Effector memory CD4-positive, alpha-beta T cell (primary cell): ENCODE data around the gene MBTPS1.

Experiments used
- DNase-seq, 3 donors: peaks; one replicate each; pipeline ENCODE4 v3.0.0-alpha.2; 2020
- H3K27ac ChIP-seq: 2 replicates; pipeline ENCODE4 v1.7.0; 2013; ENCODE audit warnings: mild to moderate bottlenecking, low read length, moderate library complexity; ENCODE audit not compliant: insufficient read depth, poor library complexity, severe bottlenecking
- H3K27me3 ChIP-seq: replicated peaks from 2 replicates; pipeline ENCODE4 v1.7.0; 2013; ENCODE audit warnings: mild to moderate bottlenecking, low read length; ENCODE audit not compliant: insufficient read depth, control insufficient read depth, poor library complexity, severe bottlenecking
- H3K36me3 ChIP-seq: 2 replicates; pipeline ENCODE4 v1.7.0; 2013; ENCODE audit warnings: mild to moderate bottlenecking, low read length, moderate library complexity; ENCODE audit not compliant: control insufficient read depth, insufficient read depth
- H3K4me1 ChIP-seq: 2 replicates; pipeline ENCODE4 v1.7.0; 2013; ENCODE audit warnings: low read length, mild to moderate bottlenecking; ENCODE audit not compliant: control insufficient read depth, insufficient read depth, poor library complexity, severe bottlenecking
- H3K4me3 ChIP-seq: 2 replicates; pipeline ENCODE4 v1.7.0; 2013; ENCODE audit warnings: low read length, low read depth, mild to moderate bottlenecking; ENCODE audit not compliant: insufficient read depth, poor library complexity, severe bottlenecking
- H3K9me3 ChIP-seq: 2 replicates; pipeline ENCODE4 v1.7.0; 2013; ENCODE audit warnings: mild to moderate bottlenecking, low read length, moderate library complexity; ENCODE audit not compliant: control insufficient read depth

The MBTPS1 gene

GRCh38 chr16:84033251-84034195, 83.2 kb downstream of the MBTPS1 start:
- H3K27ac ChIP-seq = no peak overlapping the region
- H3K27me3 ChIP-seq = no peaks in the 10 kb centered on the region
- H3K4me3 ChIP-seq = no peak overlapping the region
- H3K9me3 ChIP-seq = no peaks in the 10 kb centered on the region
- DNase-seq = no peak
- H3K36me3 ChIP-seq = no peaks in the 10 kb centered on the region
- no peaks in the 10 kb centered on the region for H3K4me1 ChIP-seq

GRCh38 chr16:84032458-84033178, 84.1 kb downstream of the MBTPS1 start:
- Histone ChIP-seq H3K27me3 (no peaks in the 10 kb centered on the region), H3K4me3 (no peak overlapping the region), H3K9me3 (no peaks in the 10 kb centered on the region), H3K4me1 (no peaks in the 10 kb centered on the region), H3K36me3 (no peaks in the 10 kb centered on the region), H3K27ac (no peak overlapping the region)
- DNase-seq = no peak

GRCh38 chr16:84031556-84031955, 85.2 kb downstream of the MBTPS1 start:
- no peak overlapping the region for H3K27ac ChIP-seq
- no peak for DNase-seq
- no peaks in the 10 kb centered on the region for H3K4me1 ChIP-seq
- H3K4me3 ChIP-seq = no peak overlapping the region
- no peaks in the 10 kb centered on the region for H3K27me3 ChIP-seq
- no peaks in the 10 kb centered on the region for H3K36me3 ChIP-seq
- no peaks in the 10 kb centered on the region for H3K9me3 ChIP-seq

GRCh38 chr16:84029297-84030047, 87.3 kb downstream of the MBTPS1 start:
- Histone ChIP-seq H3K27me3 (no peaks in the 10 kb centered on the region), H3K4me1 (no peaks in the 10 kb centered on the region), H3K4me3 (no peak overlapping the region), H3K36me3 (no peaks in the 10 kb centered on the region), H3K27ac (no peak overlapping the region), H3K9me3 (no peaks in the 10 kb centered on the region)
- DNase-seq = no peak

- Histone ChIP-seq H3K27ac (no peak overlapping the region), H3K27me3 (no peaks in the 10 kb centered on the region), H3K4me1 (no peaks in the 10 kb centered on the region)
These were observed 89.1 kb downstream of the MBTPS1 start for GRCh38 chr16:84027625-84028024.

GRCh38 chr16:84026606-84027005, 90.1 kb downstream of the MBTPS1 start:
- no peaks in the 10 kb centered on the region for H3K9me3 ChIP-seq
- no peaks in the 10 kb centered on the region for H3K27me3 ChIP-seq
- H3K27ac ChIP-seq = no peak overlapping the region
- DNase-seq = no peak
- H3K4me1 ChIP-seq = no peaks in the 10 kb centered on the region
- H3K4me3 ChIP-seq = no peak overlapping the region
- H3K36me3 ChIP-seq = no peaks in the 10 kb centered on the region

More at GRCh38 chr16:84027625-84028024, 89.1 kb downstream of the MBTPS1 start:
- no peaks in the 10 kb centered on the region for H3K36me3 ChIP-seq
- DNase-seq = no peak
- no peak overlapping the region for H3K4me3 ChIP-seq
- H3K9me3 ChIP-seq = no peaks in the 10 kb centered on the region

- no peaks in the 10 kb centered on the region for H3K36me3 ChIP-seq
- no peaks in the 10 kb centered on the region for H3K9me3 ChIP-seq
- no peak overlapping the region for H3K4me3 ChIP-seq
- H3K27me3 ChIP-seq = no peaks in the 10 kb centered on the region
- DNase-seq = no peak
- H3K27ac ChIP-seq = no peak overlapping the region
- no peaks in the 10 kb centered on the region for H3K4me1 ChIP-seq
These were observed 91.9 kb downstream of the MBTPS1 start for GRCh38 chr16:84024854-84025253.

GRCh38 chr16:84022644-84023043, 94.1 kb downstream of the MBTPS1 start:
- Histone ChIP-seq H3K9me3 (no peaks in the 10 kb centered on the region), H3K36me3 (no peaks in the 10 kb centered on the region), H3K4me1 (no peaks in the 10 kb centered on the region), H3K27ac (no peak overlapping the region), H3K27me3 (no peaks in the 10 kb centered on the region), H3K4me3 (no peak overlapping the region)
- DNase-seq = no peak

GRCh38 chr16:84021488-84021887, 95.3 kb downstream of the MBTPS1 start:
- Histone ChIP-seq H3K4me3 (no peak overlapping the region), H3K27ac (no peak overlapping the region), H3K4me1 (no peaks in the 10 kb centered on the region), H3K36me3 (no peaks in the 10 kb centered on the region), H3K27me3 (no peaks in the 10 kb centered on the region), H3K9me3 (no peaks in the 10 kb centered on the region)
- no peak for DNase-seq
